Heart left ventricle (tissue), 13 donors: ENCODE data around the gene FOXK2.

ENCODE experiments used
- CTCF ChIP-seq, 12 donors: fragments of 200-600 bp; sonication (generic) in 4 of 12; IDR thresholded peaks; one replicate each; pipeline versions ENCODE4 v1.5.0 to v1.8.0; 2018 to 2022; ENCODE audit warnings: antibody characterized with exemption in 12 of 12, mild to moderate bottlenecking in 5 of 12
- POLR2A ChIP-seq, 2 donors: fragments of 450-650 bp; IDR thresholded peaks; one replicate each; pipeline ENCODE4 v1.6.1; 2017; ENCODE audit warnings: antibody characterized with exemption in 2 of 2, mild to moderate bottlenecking in 2 of 2, moderate library complexity in 2 of 2
- donor health status: ischemic (EF 13 %, LVEDD 7.1; RV severe dilation, severe dysfunction).
- donor health status: DM: no; HTN: yes; CAD: no.
- donor health status: DM: no; HTN: no; CAD: no.
- donor health status: ischemic (EF 25% LVEDD 6.9; RV normal size, moderate dysfunction).
- donor health status: ischemic (EF 25% LVEDD 5.7; RV mildly dilated, moderate dysfunction).
- donor health status: ischemic (EF 35%, LVEDD 5.7; RV mildly dilated, moderate dysfunction).
- donor health status: nonischemic (EF 11% LVEDD 7.7; RV severe dilation, severe dysfunction).
- donor health status: DM: yes; HTN: yes; CAD: no.
- donor health status: PGD.
- donor health status: ischemic (EF 29% LVEDD 5.4; RV normal size, mild dysfunction).
- donor health status: nonischemic (EF 23%, LVEDD 6.1; RV moderate dilation, normal function).

GRCh38 chr17:82544431-82545070 is 25.0 kb downstream of the FOXK2 start:
- TF ChIP-seq CTCF (IDR thresholded peaks at IDR 0.05), result no peak
- TF ChIP-seq POLR2A (IDR thresholded peaks at IDR 0.05), result no peak
